Measurements from ENCODE around the gene CBLN3. TPM values are rescaled to one million over a fixed set of nuclear protein-coding genes. Genes with fewer than 3 reads are reported as not detected.

CBLN3 gene
- total RNA-seq, 1 donor from 2014 or later, result 61.1 TPM

GRCh38 chr14:24418492-24418873 is 11.0 kb downstream of the CBLN3 start:
- H3K9me3 Mint-ChIP-seq, result no peaks in the 10 kb centered on the region
- intact Hi-C loops (cut with micrococcal nuclease), result no loop called here
- DNase-seq, result no peak
- POLR2A ChIA-PET, result interaction anchor here (1.2 to 2.0 kb wide), 3 partner anchors 11 to 79 kb away, joined by 3 to 9 read pairs (median 5); partner anchors contain the start of genes CBLN3, KHNYN and RIPK3
- H3K27ac Mint-ChIP-seq, result no peak overlapping the region
- no peak for TF ChIP-seq CTCF (IDR thresholded peaks at IDR 0.05)
- ATAC-seq (ENCODE audit: low read depth), result no peak
- peaks cover 27% of the 10 kb centered on the region for H3K27me3 Mint-ChIP-seq
- H3K4me1 Mint-ChIP-seq, result no peaks in the 10 kb centered on the region
- H3K4me3 Mint-ChIP-seq, result no peak overlapping the region
- CTCF ChIA-PET, result interaction anchor here (0.7 to 1.4 kb wide), 4 partner anchors 9 to 85 kb away, joined by 3 to 7 read pairs (median 4); no protein-coding TSS in a partner anchor
- H3K36me3 Mint-ChIP-seq (ENCODE audit: low read depth), result no peaks in the 10 kb centered on the region

- no peak for ATAC-seq (ENCODE audit: low read depth)
- POLR2A ChIA-PET, result interaction anchor here (1.3 kb wide), 1 partner anchor 52 kb away, joined by 5 read pairs; no protein-coding TSS in a partner anchor
- peaks cover 27% of the 10 kb centered on the region for H3K27me3 Mint-ChIP-seq
- H3K4me1 Mint-ChIP-seq, result no peaks in the 10 kb centered on the region
- H3K4me3 Mint-ChIP-seq, result no peak overlapping the region
- H3K36me3 Mint-ChIP-seq (ENCODE audit: low read depth), result no peaks in the 10 kb centered on the region
- no peak for TF ChIP-seq CTCF (IDR thresholded peaks at IDR 0.05)
- CTCF ChIA-PET, result interaction anchor here (0.8 to 1.3 kb wide), 3 partner anchors 9 to 84 kb away, joined by 3 to 4 read pairs (median 4); no protein-coding TSS in a partner anchor
- DNase-seq, result no peak
- no peaks in the 10 kb centered on the region for H3K9me3 Mint-ChIP-seq
- H3K27ac Mint-ChIP-seq, result no peak overlapping the region
- intact Hi-C loops (cut with micrococcal nuclease), result no loop called here
Observed at GRCh38 chr14:24417832-24418491, 11.5 kb downstream of the CBLN3 start.

- CTCF ChIA-PET, result interaction anchor here (0.8 kb wide), 1 partner anchor 14 kb away, joined by 3 read pairs; no protein-coding TSS in a partner anchor
- no peaks in the 10 kb centered on the region for H3K4me1 Mint-ChIP-seq
Observed at GRCh38 chr14:24416932-24417619, 12.4 kb downstream of the CBLN3 start.

GRCh38 chr14:24416254-24416931 is 13.1 kb downstream of the CBLN3 start:
- H3K36me3 Mint-ChIP-seq (ENCODE audit: low read depth), result no peaks in the 10 kb centered on the region
- ATAC-seq (ENCODE audit: low read depth) (no peak), DNase-seq (no peak)
- H3K27ac Mint-ChIP-seq, result no peak overlapping the region
- H3K4me3 Mint-ChIP-seq, result no peak overlapping the region
- intact Hi-C loops (cut with micrococcal nuclease), result no loop called here
- no peak for TF ChIP-seq CTCF (IDR thresholded peaks at IDR 0.05)
- no peaks in the 10 kb centered on the region for H3K4me1 Mint-ChIP-seq
- ChIA-PET CTCF (no interaction called here), POLR2A (no interaction called here)
- peaks cover 30% of the 10 kb centered on the region for H3K27me3 Mint-ChIP-seq
- no peaks in the 10 kb centered on the region for H3K9me3 Mint-ChIP-seq

More at GRCh38 chr14:24416932-24417619, 12.4 kb downstream of the CBLN3 start:
- Mint-ChIP-seq H3K9me3 (no peaks in the 10 kb centered on the region), H3K27me3 (peaks cover 30% of the 10 kb centered on the region), H3K27ac (no peak overlapping the region), H3K36me3 (ENCODE audit: low read depth) (no peaks in the 10 kb centered on the region), H3K4me3 (no peak overlapping the region)
- TF ChIP-seq CTCF (IDR thresholded peaks at IDR 0.05), result no peak
- no peak for DNase-seq
- no peak for ATAC-seq (ENCODE audit: low read depth)
- intact Hi-C loops (cut with micrococcal nuclease), result no loop called here
- POLR2A ChIA-PET, result no interaction called here
